HG03442 (cell line): ENCODE measurements around the gene HOXB9.

Experiments
- ATAC-seq: cut with Tn5 transposase; IDR thresholded peaks from one replicate; pipeline ENCODE4 v1.9.1; 2021; ENCODE audit warnings: mild to moderate bottlenecking, moderate library complexity; ENCODE audit not compliant: unreplicated experiment

The HOXB9 gene

DNA sequence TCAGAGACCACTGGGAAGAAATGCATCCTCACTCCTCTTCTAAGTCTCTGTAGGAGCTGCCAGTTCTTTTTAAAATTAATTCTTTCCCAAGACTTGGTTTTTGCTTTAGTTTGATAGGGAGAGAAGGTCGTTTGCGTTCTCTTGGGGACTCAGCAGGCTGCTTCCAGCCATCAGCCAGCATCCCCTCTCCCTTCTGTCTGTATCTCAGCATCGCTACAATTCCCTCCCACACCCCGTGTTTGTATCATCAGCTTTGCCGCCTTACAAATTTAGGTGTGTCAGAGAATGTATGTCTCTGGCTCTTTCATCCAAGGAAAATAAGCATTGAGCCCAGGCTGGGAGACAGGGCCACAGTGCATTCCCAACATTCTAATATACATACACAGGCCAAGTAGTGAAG, 26.8 kb downstream of the HOXB9 start:
- ATAC-seq = no peak

DNA sequence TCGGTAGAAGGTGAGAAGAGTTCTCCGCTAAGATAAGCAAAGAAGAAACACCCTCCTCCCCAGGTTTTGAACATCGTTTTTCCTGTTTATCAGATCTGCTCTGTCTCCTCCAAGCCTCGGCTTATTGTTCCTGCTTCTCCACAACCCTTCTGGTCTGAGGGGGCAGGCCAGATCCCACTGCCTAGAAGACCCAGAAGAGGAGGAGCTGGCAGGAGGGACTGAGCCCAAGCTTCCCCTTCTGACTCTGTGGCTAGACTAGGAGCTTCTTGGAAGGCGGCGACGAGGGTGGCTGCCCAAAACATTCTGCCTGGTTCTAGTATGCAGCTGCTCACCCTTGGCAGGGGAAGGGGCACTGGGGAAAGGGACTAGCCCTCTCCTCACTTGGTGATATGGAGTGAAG, 27.4 kb downstream of the HOXB9 start:
- ATAC-seq = no peak

DNA sequence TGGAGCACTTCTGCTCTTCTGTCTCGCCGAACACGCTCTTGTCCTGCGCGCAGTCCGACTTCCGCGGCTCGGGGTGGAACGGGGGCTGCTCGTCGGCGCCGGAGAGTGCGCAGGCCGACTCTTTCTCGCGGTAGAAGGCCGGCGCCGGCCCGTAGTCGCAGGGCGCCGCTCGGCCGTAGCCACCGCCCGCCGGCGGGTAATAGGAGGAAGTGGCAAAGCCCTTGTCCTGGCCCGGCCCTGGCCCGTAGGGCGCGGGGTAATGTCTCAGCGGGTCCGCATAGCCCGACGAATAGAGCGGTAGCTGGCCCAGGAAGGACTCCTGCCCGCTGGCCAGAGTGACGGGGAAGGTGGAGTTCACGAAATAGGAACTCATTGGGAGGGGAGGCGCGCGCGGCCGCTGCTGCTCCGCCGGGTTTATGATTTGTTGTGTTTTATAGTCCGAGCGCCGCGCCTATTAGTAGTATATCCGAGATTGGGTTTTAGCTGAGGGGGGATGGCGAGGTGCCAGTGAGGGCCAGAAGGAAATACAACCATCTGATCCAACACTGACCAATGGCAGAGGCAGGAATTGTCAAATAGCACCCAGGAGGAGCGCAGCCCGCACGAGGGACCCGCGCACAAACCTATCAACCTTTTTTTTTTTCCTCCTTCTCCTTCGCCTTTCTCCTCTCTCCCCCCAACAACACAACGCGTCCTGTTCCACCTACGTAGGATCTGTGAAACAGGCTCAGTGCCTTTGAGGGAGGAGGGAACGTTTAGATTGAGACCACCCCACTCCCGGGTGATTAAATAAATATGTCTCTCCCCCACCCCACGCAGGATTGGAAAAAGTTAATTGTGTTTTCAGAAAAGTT, 28.2 kb downstream of the HOXB9 start:
- no peak for ATAC-seq

DNA sequence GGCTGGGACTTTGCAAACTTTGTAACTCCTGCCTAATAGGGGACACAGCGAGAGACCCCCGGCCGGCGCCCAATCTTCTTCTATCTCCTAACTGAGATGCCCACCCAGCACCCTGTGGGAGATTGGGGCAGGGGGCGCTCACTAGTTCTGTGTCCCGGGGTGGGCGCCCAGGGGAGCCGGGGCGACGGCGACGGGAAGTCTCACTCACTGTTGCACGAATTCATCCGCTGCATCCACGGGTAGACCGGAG, 28.7 kb downstream of the HOXB9 start:
- ATAC-seq = no peak

GRCh38 chr17:48596735-48597527, 29.2 kb downstream of the HOXB9 start:
- ATAC-seq = no peak

DNA sequence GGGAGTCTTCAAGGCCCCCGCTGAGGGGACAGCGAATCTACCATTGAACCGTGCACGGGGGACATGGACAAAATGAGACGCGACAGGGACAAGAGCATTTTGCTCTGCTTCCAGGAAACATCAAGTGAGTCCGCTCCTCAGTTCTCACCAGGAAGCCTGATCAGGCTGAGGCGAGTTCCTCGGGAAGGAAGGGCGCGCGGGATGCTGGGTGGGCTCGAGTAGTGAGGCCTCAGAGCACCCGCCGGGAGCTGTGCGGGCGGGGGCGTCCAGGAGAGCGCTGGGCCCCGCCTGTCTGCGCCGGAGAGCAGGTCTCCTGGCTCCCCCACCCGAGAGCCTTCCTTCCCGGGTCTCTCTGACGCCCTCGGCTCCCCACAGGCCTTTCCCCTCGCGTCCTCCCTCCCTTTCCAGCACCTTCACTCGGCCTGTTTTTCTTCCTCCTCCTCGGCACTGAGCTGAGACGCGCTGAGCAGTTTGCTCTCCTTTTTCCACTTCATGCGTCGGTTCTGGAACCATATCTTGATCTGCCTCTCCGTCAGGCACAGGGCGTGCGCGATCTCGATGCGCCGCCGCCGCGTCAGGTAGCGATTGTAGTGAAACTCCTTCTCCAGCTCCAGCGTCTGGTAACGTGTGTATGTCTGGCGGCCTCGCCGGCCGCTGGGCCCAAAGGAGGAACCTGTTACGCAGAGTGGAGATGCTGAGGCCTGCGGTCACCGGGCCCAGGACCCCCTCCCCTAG, 30.0 kb downstream of the HOXB9 start:
- ATAC-seq = no peak

DNA sequence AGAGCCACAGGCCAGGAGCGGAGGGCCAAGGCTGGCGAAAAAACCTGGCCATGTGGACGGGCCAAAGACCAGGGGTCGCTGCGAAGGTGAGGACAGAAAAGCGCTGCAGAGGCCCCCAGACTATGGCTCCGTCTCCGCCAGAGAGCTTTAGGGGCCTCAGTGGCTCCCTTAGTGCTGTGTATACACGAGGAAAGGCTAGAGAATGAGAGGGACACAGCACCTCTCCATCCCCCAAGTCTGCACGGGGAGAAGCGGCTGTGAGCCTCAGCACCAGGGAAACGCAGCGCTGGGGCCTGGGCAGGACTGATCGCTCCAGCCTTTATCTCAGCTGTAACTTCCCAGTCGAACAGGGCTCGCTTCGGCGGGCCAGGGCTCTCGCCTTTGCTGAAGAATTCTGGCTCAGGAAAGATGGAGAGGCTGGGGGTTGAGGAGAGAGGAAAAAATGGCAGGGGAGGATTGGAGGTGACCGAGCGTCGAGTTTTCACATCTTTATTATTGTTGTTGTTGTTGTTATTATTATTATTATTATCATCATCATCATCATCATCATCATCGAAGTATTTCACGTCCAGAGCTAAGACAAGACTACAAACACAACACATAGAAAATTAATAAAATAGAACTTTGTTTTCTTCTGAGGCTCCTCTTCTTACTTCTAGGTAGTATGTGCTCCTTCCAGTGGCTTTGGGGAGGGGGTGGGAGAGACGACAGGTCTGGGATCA, 30.7 kb downstream of the HOXB9 start:
- no peak for ATAC-seq

GRCh38 chr17:48594538-48595277, 31.4 kb downstream of the HOXB9 start:
- no peak for ATAC-seq

DNA sequence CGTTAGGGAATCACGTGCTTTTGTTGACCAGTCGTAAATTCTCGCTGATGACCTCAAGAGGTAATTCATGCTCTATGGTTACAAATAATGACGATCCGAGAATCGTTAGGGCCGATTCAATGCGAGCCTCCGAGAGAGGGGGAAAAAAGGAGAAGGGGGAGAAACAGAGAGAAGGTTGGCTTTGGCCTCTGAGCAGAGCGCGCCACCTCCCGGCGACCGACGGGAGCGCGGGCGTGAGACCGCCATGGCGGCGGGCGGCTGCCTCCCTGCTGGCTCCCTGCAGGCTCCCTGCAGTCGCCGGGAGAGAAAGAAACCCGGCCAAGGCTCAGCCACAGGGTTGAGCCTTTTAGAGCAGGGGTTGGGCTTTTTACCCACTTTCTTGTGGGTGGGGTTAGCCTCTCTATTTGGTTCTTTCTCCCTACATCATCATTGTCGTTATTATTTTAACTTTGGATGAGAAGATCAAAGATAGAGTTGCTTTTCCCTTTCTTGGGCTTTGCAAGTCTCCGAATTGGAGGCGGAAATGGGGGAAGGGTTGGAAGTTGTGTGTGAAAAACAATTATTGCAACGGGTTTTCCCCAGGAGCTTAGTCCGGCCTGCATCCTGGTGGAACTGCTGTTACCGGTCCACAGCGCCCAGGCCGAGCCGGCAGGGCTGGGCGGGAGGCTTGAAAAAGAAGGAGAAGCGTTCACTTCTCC, 32.2 kb downstream of the HOXB9 start:
- no peak for ATAC-seq

DNA sequence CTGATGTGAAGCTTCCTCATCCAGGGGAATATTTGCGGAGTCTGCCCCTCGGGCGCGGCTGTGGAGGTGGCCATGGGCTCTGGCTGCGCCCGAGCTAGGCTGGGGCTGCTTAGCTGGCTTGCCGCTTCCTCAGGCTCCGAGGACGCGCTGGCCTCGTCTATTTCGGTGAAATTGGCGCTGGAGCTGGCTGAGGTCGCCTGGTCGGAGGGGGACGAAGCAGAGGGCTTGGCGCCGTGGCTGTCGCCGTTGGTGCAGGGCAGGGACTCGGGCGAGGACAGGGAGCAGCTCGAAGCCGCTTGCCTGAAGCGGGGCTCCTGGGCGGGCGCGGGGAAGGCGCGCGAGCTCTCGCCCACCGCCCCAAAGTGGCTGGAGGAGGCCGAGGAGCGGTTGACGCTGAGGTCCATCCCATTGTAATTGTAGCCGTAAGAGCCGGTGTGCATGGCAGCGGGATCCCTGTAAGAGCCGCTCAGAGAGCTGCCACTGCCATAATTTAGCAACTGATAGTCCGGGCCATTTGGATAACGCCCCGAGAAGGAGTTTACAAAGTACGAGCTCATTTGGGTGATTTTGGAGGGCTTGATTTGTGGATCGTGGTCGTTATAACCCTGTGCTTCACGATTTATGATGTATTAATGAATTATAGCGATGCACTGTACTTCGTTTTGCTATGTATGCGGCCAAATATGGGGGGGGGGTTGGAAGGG, 32.9 kb downstream of the HOXB9 start, which contains the start of gene HOXB5:
Gene HOXB5, minus strand, starts transcription at position 654 of the 704 bp plus-strand sequence. Its CDS starts 97 bp downstream, at position 557.
- no peak for ATAC-seq

DNA sequence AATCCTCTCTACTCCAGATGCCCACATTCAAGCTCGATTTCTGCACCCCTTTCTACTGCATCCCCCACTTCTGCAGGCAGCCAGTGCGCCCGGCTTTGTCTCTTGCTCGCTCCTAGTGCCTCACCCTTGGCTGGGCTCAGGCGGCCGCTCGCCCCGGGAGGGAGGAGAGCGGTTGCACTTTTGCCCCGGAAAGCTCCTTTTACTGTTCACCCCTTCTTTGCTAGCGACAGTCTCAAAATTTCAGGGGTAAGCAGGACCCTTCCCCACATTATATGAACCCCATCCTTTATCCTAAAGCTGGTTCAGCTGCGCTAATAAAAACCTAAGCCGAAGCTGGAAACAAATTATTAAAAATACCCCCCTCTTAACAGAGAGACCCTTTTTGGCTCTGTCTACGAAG, 33.6 kb downstream of the HOXB9 start:
- ATAC-seq = no peak

GRCh38 chr17:48592057-48592514, 34.1 kb downstream of the HOXB9 start:
- ATAC-seq = no peak

- ATAC-seq = no peak
These were observed 34.7 kb downstream of the HOXB9 start for GRCh38 chr17:48591255-48592056.

DNA sequence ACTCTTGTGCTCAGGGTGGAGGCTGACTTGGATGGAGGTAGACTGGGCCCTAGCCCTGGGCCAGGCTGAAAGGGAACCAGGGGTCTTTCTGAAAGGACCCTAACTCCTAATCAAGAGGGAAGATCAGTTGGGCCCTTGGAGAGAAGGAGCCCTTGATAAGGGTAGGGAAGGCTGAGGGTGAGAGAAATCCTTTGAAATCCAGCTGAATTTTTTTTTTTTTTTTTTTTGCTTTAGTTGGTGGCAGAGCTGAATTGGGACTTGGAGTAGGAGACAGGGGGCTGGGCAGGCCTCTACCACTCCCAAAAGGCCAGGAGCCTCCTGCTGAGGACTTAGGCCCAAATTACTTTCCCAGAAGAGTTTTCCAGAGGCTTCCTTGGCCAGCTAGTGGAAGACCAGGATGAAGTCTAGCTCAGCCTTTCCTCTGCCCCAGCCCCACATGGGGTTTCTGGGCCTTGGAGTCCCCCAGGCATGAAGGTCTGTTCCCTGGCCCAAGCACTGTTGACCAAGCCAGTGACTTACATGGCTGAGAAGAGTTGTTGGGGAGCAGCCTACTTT, 35.5 kb downstream of the HOXB9 start:
- ATAC-seq = no peak

DNA sequence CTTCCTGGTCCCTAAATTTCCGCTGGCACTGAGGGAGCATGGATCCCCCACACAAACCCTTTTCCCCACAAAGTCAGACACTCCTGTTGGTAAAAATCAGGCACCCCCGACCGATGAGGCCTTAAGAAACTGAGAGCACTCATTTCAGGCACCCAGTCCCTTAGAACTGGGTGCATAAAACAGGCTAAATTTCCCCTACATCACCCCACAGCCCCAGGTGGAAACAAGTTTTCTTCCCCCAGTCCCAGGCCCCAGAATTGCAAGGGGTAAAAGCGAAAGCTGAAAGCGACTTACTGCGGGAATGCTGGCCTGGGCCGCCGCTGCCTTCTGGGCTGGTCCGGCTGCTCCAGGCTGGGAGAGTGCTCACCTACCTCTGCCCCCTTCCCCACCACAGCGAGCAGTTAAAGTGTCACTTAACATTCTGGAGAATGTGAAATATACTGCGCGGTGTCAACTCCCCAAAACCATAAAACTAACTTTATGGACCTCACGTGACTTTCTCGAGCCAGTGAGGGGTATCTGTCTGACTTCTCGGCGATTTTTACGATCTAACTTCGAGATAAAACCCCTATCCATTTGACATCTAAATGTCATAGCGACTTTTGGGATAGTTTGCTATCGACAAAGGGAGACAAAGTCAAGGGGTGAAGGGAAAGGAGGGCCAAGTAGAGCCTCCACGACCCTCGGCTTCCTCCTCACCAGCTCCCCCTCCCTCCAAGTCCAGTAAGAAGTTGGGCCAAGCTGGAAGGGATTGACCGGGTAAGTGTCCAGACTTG, 36.1 kb downstream of the HOXB9 start, which contains the start of gene HOXB3:
Gene HOXB3, minus strand, starts transcription at position 411 of the 776 bp plus-strand sequence. CDS start 37,767 bp downstream, outside the sequence.
- ATAC-seq = no peak

DNA sequence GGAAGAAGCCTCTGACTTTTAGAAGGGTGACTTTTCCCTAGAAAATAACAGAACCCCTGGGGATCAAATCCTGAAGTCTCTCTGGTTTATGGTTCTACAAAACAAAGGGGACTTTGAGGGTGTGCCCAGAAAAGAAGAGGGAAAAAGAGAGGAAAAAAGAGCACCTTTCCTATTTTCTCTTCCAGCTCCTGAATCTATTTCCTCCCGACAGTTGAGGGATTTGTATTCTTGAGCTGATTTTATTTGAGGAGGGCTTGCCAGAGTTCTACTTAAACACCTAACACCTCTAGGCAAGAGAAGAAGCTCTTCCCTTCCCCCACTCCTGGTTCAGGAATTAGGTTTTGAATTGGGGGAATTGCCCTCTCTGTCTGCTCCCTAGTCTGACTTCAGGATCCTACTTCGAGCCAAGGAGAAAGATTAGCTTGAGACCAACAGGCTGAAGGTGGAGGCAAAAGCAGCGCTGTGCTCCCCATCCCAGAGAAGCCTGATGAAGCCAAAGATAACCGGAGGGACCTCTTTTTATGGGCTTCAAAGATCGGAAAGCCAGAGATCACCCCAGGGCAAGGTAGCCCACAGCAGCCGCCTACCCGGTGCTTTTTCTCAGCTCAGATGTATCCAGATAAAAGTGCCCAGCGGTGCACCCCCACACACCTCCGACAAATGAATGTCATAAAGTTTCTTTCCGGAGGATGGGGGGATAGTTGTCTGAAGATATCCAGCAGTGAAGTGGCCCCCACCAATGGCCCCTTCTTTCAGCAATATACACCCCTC, 36.9 kb downstream of the HOXB9 start:
- ATAC-seq = no peak
